ENCODE results near the gene TPST1. TPM values are rescaled to one million over a fixed set of nuclear protein-coding genes. Genes with fewer than 3 reads are reported as not detected.
"Not testable (repeated sequence)": the region's sequence is repeated elsewhere in the genome, so short reads cannot be mapped to it uniquely, and the experiment has no call there.

The TPST1 gene
- total RNA-seq, 1 donor, result 137 TPM

DNA sequence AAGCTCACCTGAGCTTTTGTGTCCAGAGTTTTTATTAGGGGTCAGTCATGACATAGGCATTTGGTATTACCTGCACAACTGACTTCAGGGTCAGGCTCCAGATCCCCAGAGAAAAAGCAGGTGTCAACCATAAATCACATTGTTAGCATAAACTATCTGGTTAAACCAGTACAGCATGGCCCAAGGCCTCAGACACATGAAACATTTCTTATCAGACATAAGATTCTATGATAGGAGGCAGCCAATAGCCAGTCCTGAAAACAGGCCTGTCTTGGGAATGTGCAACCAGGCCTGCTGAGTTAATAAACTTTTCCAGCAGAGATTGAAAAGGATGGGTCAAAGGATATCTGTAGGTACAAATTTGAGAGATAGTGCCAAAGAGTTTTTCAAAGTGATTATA, 116.1 kb downstream of the TPST1 start:
- Histone ChIP-seq H3K27ac (ENCODE audit: low read depth, low read length) (no peak overlapping the region), H3K79me2 (ENCODE audit: insufficient read depth, low read length) (peaks cover 17% of the 10 kb centered on the region)

DNA sequence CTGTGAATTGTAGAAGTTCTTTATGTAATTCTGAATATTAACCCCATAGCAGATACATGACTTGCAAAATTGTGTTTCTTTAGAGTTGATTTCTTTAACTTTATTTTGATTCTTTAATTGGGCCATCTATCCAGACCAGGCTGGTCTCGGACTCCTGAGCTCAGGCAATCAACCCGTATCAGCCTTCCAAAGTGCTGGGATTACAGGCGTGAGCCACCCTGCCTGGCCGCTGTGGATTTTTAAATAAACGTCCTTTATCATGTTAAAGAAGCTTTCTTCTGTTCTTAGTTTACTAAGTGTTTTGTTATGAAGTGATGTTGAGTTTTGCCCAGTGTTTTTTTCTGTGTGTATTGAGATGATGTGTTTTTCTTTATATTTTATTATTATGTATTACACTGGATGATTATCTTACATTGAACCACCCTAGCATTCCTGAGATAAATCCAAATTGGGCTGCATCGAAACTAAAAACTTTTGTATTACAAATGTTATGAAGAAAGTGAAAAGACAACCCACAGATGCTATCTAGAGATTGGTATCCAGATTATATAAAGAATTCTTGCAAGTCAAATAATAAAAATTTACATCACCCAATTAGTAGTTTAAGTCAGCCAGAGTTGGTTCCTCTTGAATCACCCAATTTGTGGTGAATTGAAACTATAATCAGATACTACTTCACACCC, 118.1 kb downstream of the TPST1 start:
- H3K9me3 ChIP-seq (ENCODE audit: low read depth, low read length), result no peaks in the 10 kb centered on the region
- no peak overlapping the region for H2AFZ ChIP-seq (ENCODE audit: low read length)
- peaks cover 19% of the 10 kb centered on the region for H3K4me1 ChIP-seq (ENCODE audit: insufficient read depth, low read length)
- H3K36me3 ChIP-seq (ENCODE audit: insufficient read depth, low read length), result no peaks in the 10 kb centered on the region
- no peak overlapping the region for H3K4me2 ChIP-seq (ENCODE audit: insufficient read depth, low read length)
- TF ChIP-seq, protein P1, sequence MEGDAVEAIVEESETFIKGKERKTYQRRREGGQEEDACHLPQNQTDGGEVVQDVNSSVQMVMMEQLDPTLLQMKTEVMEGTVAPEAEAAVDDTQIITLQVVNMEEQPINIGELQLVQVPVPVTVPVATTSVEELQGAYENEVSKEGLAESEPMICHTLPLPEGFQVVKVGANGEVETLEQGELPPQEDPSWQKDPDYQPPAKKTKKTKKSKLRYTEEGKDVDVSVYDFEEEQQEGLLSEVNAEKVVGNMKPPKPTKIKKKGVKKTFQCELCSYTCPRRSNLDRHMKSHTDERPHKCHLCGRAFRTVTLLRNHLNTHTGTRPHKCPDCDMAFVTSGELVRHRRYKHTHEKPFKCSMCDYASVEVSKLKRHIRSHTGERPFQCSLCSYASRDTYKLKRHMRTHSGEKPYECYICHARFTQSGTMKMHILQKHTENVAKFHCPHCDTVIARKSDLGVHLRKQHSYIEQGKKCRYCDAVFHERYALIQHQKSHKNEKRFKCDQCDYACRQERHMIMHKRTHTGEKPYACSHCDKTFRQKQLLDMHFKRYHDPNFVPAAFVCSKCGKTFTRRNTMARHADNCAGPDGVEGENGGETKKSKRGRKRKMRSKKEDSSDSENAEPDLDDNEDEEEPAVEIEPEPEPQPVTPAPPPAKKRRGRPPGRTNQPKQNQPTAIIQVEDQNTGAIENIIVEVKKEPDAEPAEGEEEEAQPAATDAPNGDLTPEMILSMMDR (IDR thresholded peaks at IDR 0.05; ENCODE audit: extremely low read depth, low read depth, low read length), result no peak
- peaks cover 17% of the 10 kb centered on the region for H3K79me2 ChIP-seq (ENCODE audit: insufficient read depth, low read length)
- H3K27ac ChIP-seq (ENCODE audit: low read depth, low read length), result no peak overlapping the region
- H4K20me1 ChIP-seq (ENCODE audit: insufficient read depth, low read length), result peaks cover 11% of the 10 kb centered on the region
- no peak for DNase-seq (ENCODE audit: insufficient read length, low spot score, missing footprints)
- no peaks in the 10 kb centered on the region for H3K27me3 ChIP-seq (ENCODE audit: insufficient read depth, low read length)
- no peak overlapping the region for H3K4me3 ChIP-seq (ENCODE audit: insufficient read depth, low read length)

More for the DNA sequence above, 116.1 kb downstream of the TPST1 start:
- Histone ChIP-seq H3K36me3 (ENCODE audit: insufficient read depth, low read length) (no peaks in the 10 kb centered on the region), H4K20me1 (ENCODE audit: insufficient read depth, low read length) (peaks cover 7% of the 10 kb centered on the region), H3K4me2 (ENCODE audit: insufficient read depth, low read length) (no peak overlapping the region), H3K4me3 (ENCODE audit: insufficient read depth, low read length) (no peak overlapping the region), H3K27me3 (ENCODE audit: insufficient read depth, low read length) (no peaks in the 10 kb centered on the region), H3K4me1 (ENCODE audit: insufficient read depth, low read length) (peaks cover 6% of the 10 kb centered on the region), H3K9me3 (ENCODE audit: low read depth, low read length) (no peaks in the 10 kb centered on the region), H2AFZ (ENCODE audit: low read length) (no peak overlapping the region)
- DNase-seq (ENCODE audit: insufficient read length, low spot score, missing footprints), result no peak
- TF ChIP-seq, protein P1 (IDR thresholded peaks at IDR 0.05; ENCODE audit: extremely low read depth, low read depth, low read length), result no peak

DNA sequence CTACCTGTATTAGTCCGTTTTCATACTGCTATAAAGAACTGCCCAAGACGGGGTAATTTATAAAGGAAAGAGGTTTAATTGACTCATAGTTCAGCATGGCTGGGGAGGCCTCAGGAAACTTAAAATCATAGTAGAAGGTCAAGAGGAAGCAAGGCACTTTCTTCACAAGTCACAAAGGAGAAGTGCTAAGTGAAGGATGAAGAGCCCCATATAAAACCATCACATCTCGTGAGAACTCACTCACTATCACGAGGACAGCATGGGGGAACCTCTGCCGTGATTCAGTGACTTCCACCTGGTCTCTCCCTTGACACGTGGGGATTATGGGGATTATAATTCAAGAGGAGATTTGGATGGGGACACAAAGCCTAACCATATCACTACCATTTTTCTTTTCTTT, 119.9 kb downstream of the TPST1 start:
- H3K27me3 ChIP-seq (ENCODE audit: insufficient read depth, low read length); H3K36me3 ChIP-seq (ENCODE audit: insufficient read depth, low read length); H2AFZ ChIP-seq (ENCODE audit: low read length); H3K9me3 ChIP-seq (ENCODE audit: low read depth, low read length); H3K4me3 ChIP-seq (ENCODE audit: insufficient read depth, low read length); DNase-seq (ENCODE audit: insufficient read length, low spot score, missing footprints); H3K4me2 ChIP-seq (ENCODE audit: insufficient read depth, low read length); H3K27ac ChIP-seq (ENCODE audit: low read depth, low read length): not testable (repeated sequence)
- Histone ChIP-seq H3K4me1 (ENCODE audit: insufficient read depth, low read length) (peaks cover 19% of the 10 kb centered on the region), H3K79me2 (ENCODE audit: insufficient read depth, low read length) (peaks cover 21% of the 10 kb centered on the region), H4K20me1 (ENCODE audit: insufficient read depth, low read length) (peaks cover 11% of the 10 kb centered on the region)

DNA sequence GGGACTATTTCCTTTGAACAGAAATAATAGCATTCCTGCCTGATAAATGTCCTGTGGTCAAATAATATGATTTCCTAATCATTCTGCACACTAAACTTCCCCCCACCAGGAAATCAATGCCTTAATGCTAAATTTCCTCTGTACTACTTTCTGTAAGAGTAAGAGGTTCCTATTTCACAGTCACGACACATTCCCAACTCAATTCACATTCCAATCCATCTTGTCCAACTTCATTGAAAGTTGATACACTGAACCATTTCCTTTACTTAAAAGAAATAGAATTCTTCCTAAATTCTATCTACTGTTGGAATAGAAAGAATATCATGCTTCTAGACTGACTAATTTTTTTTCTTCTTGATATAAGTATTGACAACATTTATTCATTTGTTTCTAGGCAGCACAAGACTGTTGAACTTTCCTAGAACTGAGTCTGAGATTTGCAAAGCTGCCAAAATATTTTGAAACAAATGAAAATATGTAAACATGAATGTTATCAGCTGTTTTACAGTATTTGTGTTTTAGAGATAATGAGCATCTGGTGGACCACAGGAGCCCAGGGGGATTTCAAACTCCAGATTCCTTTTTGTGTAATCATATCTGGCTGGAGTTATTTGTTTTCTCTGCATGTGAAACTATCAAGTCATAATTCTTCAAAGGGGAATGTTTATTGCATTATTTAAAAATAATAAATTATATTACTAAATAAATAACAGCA, 121.5 kb downstream of the TPST1 start:
- H3K36me3 ChIP-seq (ENCODE audit: insufficient read depth, low read length), result no peaks in the 10 kb centered on the region
- H3K27ac ChIP-seq (ENCODE audit: low read depth, low read length), result peak overlapping the region; percentile 62
- no peaks in the 10 kb centered on the region for H3K9me3 ChIP-seq (ENCODE audit: low read depth, low read length)
- peaks cover 7% of the 10 kb centered on the region for H4K20me1 ChIP-seq (ENCODE audit: insufficient read depth, low read length)
- peak; percentile 84 for DNase-seq (ENCODE audit: insufficient read length, low spot score, missing footprints)
- peak overlapping the region; percentile 21 for H3K4me2 ChIP-seq (ENCODE audit: insufficient read depth, low read length)
- TF ChIP-seq, protein P1 (IDR thresholded peaks at IDR 0.05; ENCODE audit: extremely low read depth, low read depth, low read length), result no peak
- H2AFZ ChIP-seq (ENCODE audit: low read length), result no peak overlapping the region
- no peaks in the 10 kb centered on the region for H3K27me3 ChIP-seq (ENCODE audit: insufficient read depth, low read length)
- H3K4me3 ChIP-seq (ENCODE audit: insufficient read depth, low read length), result no peak overlapping the region
- H3K4me1 ChIP-seq (ENCODE audit: insufficient read depth, low read length), result peaks cover 29% of the 10 kb centered on the region
- peaks cover 24% of the 10 kb centered on the region for H3K79me2 ChIP-seq (ENCODE audit: insufficient read depth, low read length)

All from osteoblast (primary cell).